Measurements from ENCODE around the gene ZNF282. TPM values are rescaled to one million over a fixed set of nuclear protein-coding genes. Genes with fewer than 3 reads are reported as not detected.
A peak's percentile ranks its signal among the peaks of the same experiment; 100 is the strongest.

The ZNF282 gene
- total RNA-seq, 3 donors from 2014 or later (not counting 1 experiment from before 2014, with no cell fraction given), result 22.2 to 29.9 (median 26.0) TPM

DNA sequence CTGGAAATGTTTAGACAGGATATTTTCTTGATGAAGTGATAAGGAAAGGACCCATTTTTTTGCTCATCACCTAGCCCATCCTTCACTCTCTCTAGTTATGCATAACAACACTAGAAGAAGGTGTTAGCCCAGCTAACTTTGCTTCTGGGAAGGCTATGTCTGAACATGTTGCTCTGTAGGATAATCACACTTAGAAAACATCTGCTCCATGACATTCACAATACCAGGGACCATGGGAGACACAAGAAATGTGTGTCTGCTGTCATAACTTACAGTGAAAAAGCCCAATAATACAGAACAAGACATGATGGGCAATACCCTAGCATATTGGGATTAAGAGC lies 13.9 kb upstream of the ZNF282 start:
- Histone ChIP-seq H3K36me3 (ENCODE audit: control insufficient read depth, insufficient read depth, low read length) (peaks cover 40% of the 10 kb centered on the region), H3K9me3 (ENCODE audit: control insufficient read depth, insufficient read depth, low read length) (no peaks in the 10 kb centered on the region), H3K4me1 (ENCODE audit: control insufficient read depth, insufficient read depth, low read length) (no peaks in the 10 kb centered on the region), H3K27me3 (ENCODE audit: control insufficient read depth, insufficient read depth, low read length) (no peaks in the 10 kb centered on the region), H3K27ac (ENCODE audit: low read length) (no peak overlapping the region), H3K4me3 (ENCODE audit: low read length) (no peak overlapping the region)
- Mint-ChIP-seq H3K4me3 (no peak overlapping the region), H3K27me3 (ENCODE audit: low read depth in 2 of 2) (no peaks in the 10 kb centered on the region), H3K4me1 (no peaks in the 10 kb centered on the region), H3K36me3 (peaks cover 8% of the 10 kb centered on the region), H3K27ac (no peak overlapping the region), H3K9me3 (no peaks in the 10 kb centered on the region)
- ATAC-seq (no peak), DNase-seq (no peak)
- TF ChIP-seq, protein P1, sequence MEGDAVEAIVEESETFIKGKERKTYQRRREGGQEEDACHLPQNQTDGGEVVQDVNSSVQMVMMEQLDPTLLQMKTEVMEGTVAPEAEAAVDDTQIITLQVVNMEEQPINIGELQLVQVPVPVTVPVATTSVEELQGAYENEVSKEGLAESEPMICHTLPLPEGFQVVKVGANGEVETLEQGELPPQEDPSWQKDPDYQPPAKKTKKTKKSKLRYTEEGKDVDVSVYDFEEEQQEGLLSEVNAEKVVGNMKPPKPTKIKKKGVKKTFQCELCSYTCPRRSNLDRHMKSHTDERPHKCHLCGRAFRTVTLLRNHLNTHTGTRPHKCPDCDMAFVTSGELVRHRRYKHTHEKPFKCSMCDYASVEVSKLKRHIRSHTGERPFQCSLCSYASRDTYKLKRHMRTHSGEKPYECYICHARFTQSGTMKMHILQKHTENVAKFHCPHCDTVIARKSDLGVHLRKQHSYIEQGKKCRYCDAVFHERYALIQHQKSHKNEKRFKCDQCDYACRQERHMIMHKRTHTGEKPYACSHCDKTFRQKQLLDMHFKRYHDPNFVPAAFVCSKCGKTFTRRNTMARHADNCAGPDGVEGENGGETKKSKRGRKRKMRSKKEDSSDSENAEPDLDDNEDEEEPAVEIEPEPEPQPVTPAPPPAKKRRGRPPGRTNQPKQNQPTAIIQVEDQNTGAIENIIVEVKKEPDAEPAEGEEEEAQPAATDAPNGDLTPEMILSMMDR (IDR thresholded peaks at IDR 0.05), result no peak
- intact Hi-C loops (cut with micrococcal nuclease), result no loop called here

DNA sequence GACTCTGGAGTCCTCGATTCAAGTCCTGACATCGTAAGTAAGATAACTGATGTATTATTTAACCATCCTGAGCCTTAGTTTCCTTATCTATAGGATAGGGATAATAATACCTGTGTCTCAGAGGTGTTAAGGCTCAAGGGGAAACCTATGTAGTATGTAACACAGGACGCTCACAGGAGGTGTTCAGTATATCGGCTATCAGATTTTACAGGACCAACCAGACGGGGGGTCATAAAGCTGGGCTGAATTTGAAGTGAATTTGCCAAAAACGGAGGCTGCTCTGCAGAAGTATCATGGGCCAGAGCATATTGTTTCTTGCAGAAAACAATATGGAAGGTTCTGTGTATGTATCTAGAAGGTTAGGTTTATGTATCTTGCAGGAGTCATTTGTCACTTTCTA lies 11.1 kb upstream of the ZNF282 start:
- Histone ChIP-seq H3K4me3 (ENCODE audit: low read length) (no peak overlapping the region), H3K27me3 (ENCODE audit: control insufficient read depth, insufficient read depth, low read length) (no peaks in the 10 kb centered on the region), H3K4me1 (ENCODE audit: control insufficient read depth, insufficient read depth, low read length) (no peaks in the 10 kb centered on the region), H3K36me3 (ENCODE audit: control insufficient read depth, insufficient read depth, low read length) (peaks cover 22% of the 10 kb centered on the region), H3K9me3 (ENCODE audit: control insufficient read depth, insufficient read depth, low read length) (no peaks in the 10 kb centered on the region), H3K27ac (ENCODE audit: low read length) (no peak overlapping the region)
- no peaks in the 10 kb centered on the region for H3K9me3 Mint-ChIP-seq
- TF ChIP-seq, protein P1 (IDR thresholded peaks at IDR 0.05), result no peak
- H3K27ac Mint-ChIP-seq, result no peak overlapping the region
- intact Hi-C loops (cut with micrococcal nuclease), result no loop called here
- H3K36me3 Mint-ChIP-seq, result no peaks in the 10 kb centered on the region
- WGBS (ENCODE audit: insufficient coverage), result 99% methylated on average over 4 of the region's 6 CpGs
- no peaks in the 10 kb centered on the region for H3K4me1 Mint-ChIP-seq
- no peak overlapping the region for H3K4me3 Mint-ChIP-seq
- H3K27me3 Mint-ChIP-seq (ENCODE audit: low read depth in 2 of 2), result no peaks in the 10 kb centered on the region
- DNase-seq (no peak), ATAC-seq (no peak)

DNA sequence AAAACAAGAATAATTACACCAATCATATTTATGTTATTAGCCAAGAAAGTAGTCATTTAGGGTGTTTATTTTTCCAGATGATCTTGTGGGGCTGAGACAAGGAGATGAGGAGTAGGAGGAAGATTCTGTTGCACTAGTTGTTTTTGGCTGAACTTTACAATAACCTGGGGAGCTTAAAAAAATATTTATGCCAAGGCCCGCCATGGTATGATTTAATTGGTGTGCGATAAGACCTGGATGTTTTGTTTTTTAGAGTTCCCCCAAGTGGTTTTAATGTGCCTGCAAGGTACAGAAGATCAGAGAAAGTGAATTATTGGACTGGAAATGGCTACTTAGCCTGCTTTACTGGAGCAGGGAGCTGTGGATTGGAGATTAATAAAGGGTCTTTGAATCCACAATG lies 7.1 kb upstream of the ZNF282 start:
- Mint-ChIP-seq H3K4me3 (no peak overlapping the region), H3K36me3 (no peaks in the 10 kb centered on the region), H3K27ac (peak overlapping the region in 1 of 2 donors; percentile 16), H3K4me1 (peaks cover 0 to 6% of the 10 kb centered on the region in 2 donors), H3K9me3 (no peaks in the 10 kb centered on the region), H3K27me3 (ENCODE audit: low read depth in 2 of 2) (no peaks in the 10 kb centered on the region)
- H3K36me3 ChIP-seq (ENCODE audit: control insufficient read depth, insufficient read depth, low read length), result no peaks in the 10 kb centered on the region
- no peaks in the 10 kb centered on the region for H3K4me1 ChIP-seq (ENCODE audit: control insufficient read depth, insufficient read depth, low read length)
- no peaks in the 10 kb centered on the region for H3K9me3 ChIP-seq (ENCODE audit: control insufficient read depth, insufficient read depth, low read length)
- H3K27me3 ChIP-seq (ENCODE audit: control insufficient read depth, insufficient read depth, low read length), result no peaks in the 10 kb centered on the region
- DNase-seq, result no peak
- no peak overlapping the region for H3K4me3 ChIP-seq (ENCODE audit: low read length)
- TF ChIP-seq, protein P1 (IDR thresholded peaks at IDR 0.05), result no peak
- H3K27ac ChIP-seq (ENCODE audit: low read length), result no peak overlapping the region
- WGBS (ENCODE audit: insufficient coverage), result 94% methylated on average over 2 of the region's 2 CpGs
- intact Hi-C loops (cut with micrococcal nuclease), result no loop called here
- no peak for ATAC-seq

DNA sequence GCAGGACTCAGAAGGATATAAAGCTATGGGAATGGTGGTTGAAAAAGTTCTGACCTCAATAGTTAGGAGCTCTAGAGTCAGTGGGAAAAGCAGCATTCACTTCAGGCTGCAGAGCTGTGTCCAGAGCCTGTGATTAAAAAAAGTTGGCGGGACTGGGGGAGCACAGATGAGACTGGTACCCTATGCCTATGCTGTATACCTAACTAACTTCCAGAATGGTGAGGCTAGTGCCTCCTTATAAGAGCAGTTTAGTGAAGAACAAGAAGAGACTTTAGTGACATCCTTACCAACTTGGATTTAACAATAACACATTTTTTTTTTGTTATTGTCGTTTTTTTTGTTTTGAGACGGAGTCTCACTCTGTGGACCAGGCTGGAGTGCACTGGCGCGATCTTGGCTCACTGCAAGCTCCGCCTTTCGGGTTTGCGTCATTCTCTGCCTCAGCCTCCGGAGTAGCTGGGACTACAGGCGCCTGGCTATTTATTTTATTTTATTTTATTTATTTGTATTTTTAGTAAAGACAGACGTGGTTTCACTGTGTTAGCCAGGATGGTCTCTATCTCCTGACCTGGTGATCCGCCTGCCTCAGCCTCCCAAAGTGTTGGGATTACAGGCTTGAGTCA lies 6.6 kb upstream of the ZNF282 start:
- H3K27me3 Mint-ChIP-seq (ENCODE audit: low read depth in 2 of 2), result no peaks in the 10 kb centered on the region
- no peak overlapping the region for H3K4me3 ChIP-seq (ENCODE audit: low read length)
- ATAC-seq (no peak), DNase-seq (no peak)
- H3K9me3 Mint-ChIP-seq, result no peaks in the 10 kb centered on the region
- intact Hi-C loops (cut with micrococcal nuclease), result no loop called here
- no peaks in the 10 kb centered on the region for H3K27me3 ChIP-seq (ENCODE audit: control insufficient read depth, insufficient read depth, low read length)
- 90% methylated on average over 10 of the region's 12 CpGs for WGBS (ENCODE audit: insufficient coverage)
- H3K27ac Mint-ChIP-seq, result peak overlapping the region in 1 of 2 donors; percentile 16
- no peaks in the 10 kb centered on the region for H3K9me3 ChIP-seq (ENCODE audit: control insufficient read depth, insufficient read depth, low read length)
- peaks cover 0 to 6% of the 10 kb centered on the region in 2 donors for H3K4me1 Mint-ChIP-seq
- TF ChIP-seq, protein P1 (IDR thresholded peaks at IDR 0.05), result no peak
- no peaks in the 10 kb centered on the region for H3K4me1 ChIP-seq (ENCODE audit: control insufficient read depth, insufficient read depth, low read length)
- no peaks in the 10 kb centered on the region for H3K36me3 ChIP-seq (ENCODE audit: control insufficient read depth, insufficient read depth, low read length)
- H3K36me3 Mint-ChIP-seq, result no peaks in the 10 kb centered on the region
- H3K4me3 Mint-ChIP-seq, result no peak overlapping the region
- H3K27ac ChIP-seq (ENCODE audit: low read length), result no peak overlapping the region
